CD4-positive, alpha-beta T cell (primary cell): ENCODE data around the gene INTS4. TPM values are rescaled to one million over a fixed set of nuclear protein-coding genes. Genes with fewer than 3 reads are reported as not detected.
"Not testable (repeated sequence)": the region's sequence is repeated elsewhere in the genome, so short reads cannot be mapped to it uniquely, and the experiment has no call there.

ENCODE experiments used
- ATAC-seq: fragments of 200-7000 bp; cut with Tn5 transposase; one replicate; pipeline ENCODE4 v1.10.0; 2022; ENCODE audit warnings: mild to moderate bottlenecking; ENCODE audit not compliant: poor library complexity
- CTCF ChIA-PET: fragments of 350-600 bp; sonication (Branson Sonifier 250); formaldehyde crosslinking; loops from one replicate; lab custom pipeline; 2021; ENCODE audit warnings: antibody characterized with exemption, inconsistent platforms; lab: Charles Lee
- POLR2A ChIA-PET: fragments of 350-600 bp; sonication (Branson Sonifier 250); formaldehyde crosslinking; loops from one replicate; lab custom pipeline; 2021; ENCODE audit warnings: antibody characterized with exemption, inconsistent platforms; lab: Charles Lee
- DNase-seq, 14 experiments: peaks; one replicate each; pipeline ENCODE4 v3.0.0-alpha.2; 2013 to 2020; ENCODE audit warnings: mixed read lengths in 2 of 14
- H3K27ac ChIP-seq, 2 donors: one replicate each; pipeline versions ENCODE4 v1.5.1 to v1.7.0; 2013; ENCODE audit warnings: low read length in 2 of 2, low read depth in 1 of 2, mild to moderate bottlenecking in 1 of 2
- H3K27me3 ChIP-seq, 2 experiments: 1 replicate in 1 of 2; 2 replicates in 1 of 2; pipeline versions ENCODE4 v1.6.1 to v1.7.0; 2013; ENCODE audit warnings: low read length in 2 of 2, control low read depth in 1 of 2, mild to moderate bottlenecking in 1 of 2, moderate library complexity in 1 of 2; ENCODE audit not compliant: insufficient read depth in 2 of 2, control insufficient read depth in 1 of 2
- H3K36me3 ChIP-seq: one replicate; pipeline ENCODE4 v1.6.1; 2013; ENCODE audit warnings: low read length, control low read depth; ENCODE audit not compliant: insufficient read depth
- H3K4me1 ChIP-seq: one replicate; pipeline ENCODE4 v1.6.1; 2013; ENCODE audit warnings: low read length, control low read depth; ENCODE audit not compliant: insufficient read depth
- H3K4me3 ChIP-seq: one replicate; pipeline ENCODE4 v1.5.1; 2013; ENCODE audit warnings: mild to moderate bottlenecking, low read length, moderate library complexity
- H3K9me3 ChIP-seq, 2 experiments: 1 replicate in 1 of 2; 2 replicates in 1 of 2; pipeline versions ENCODE4 v1.6.1 to v1.7.0; 2013; ENCODE audit warnings: low read length in 2 of 2, mild to moderate bottlenecking in 2 of 2, control low read depth in 1 of 2, moderate library complexity in 1 of 2; ENCODE audit not compliant: control insufficient read depth in 1 of 2, insufficient read depth in 1 of 2
- H3K27ac Mint-ChIP-seq: one replicate; pipeline ENCODE4 v1.8.0; 2020; ENCODE audit warnings: mixed read lengths
- H3K27me3 Mint-ChIP-seq: one replicate; pipeline ENCODE4 v1.8.0; 2021; ENCODE audit warnings: mixed read lengths
- H3K36me3 Mint-ChIP-seq: one replicate; pipeline ENCODE4 v1.8.0; 2021; ENCODE audit warnings: low read depth, mixed read lengths
- H3K4me1 Mint-ChIP-seq: one replicate; pipeline ENCODE4 v1.8.0; 2021; ENCODE audit warnings: low read depth, mixed read lengths
- H3K4me3 Mint-ChIP-seq: one replicate; pipeline ENCODE4 v1.8.0; 2020; ENCODE audit warnings: mild to moderate bottlenecking, mixed read lengths
- H3K9me3 Mint-ChIP-seq: one replicate; pipeline ENCODE4 v1.8.0; 2020; ENCODE audit warnings: mixed read lengths
- CTCF ChIP-seq: fragments of 200-600 bp; IDR thresholded peaks from one replicate; pipeline ENCODE4 v1.8.0; 2022; ENCODE audit warnings: antibody characterized with exemption, mild to moderate bottlenecking
- intact Hi-C, 2 experiments: fragments of 100-400 bp; cut with DNase I in 1 of 2; cut with micrococcal nuclease in 1 of 2; formaldehyde crosslinking; loops; one replicate each; pipeline versions ENCODE4 v1.15.1 to v1.9.0; 2023 to 2025; cut with DNase I, micrococcal nuclease
- total RNA-seq, 174 experiments: library from RNA in 2 of 174; stranded (reverse) in 2 of 174; gene quantifications; one replicate each; pipeline ENCODE4 v1.2.3 and lab custom pipeline; 2021 to 2026

The INTS4 gene
- total RNA-seq, 2 experiments from 2014 or later, result 46.5 to 49.2 TPM

GRCh38 chr11:77917713-77918112 lies 76.8 kb downstream of the INTS4 start:
- DNase-seq, H3K9me3 ChIP-seq, intact Hi-C loops, H3K4me3 Mint-ChIP-seq, H3K4me1 Mint-ChIP-seq, H3K27ac Mint-ChIP-seq, H3K27me3 ChIP-seq, CTCF ChIA-PET, H3K4me3 ChIP-seq, ATAC-seq, H3K27ac ChIP-seq, H3K4me1 ChIP-seq, H3K27me3 Mint-ChIP-seq, POLR2A ChIA-PET, H3K9me3 Mint-ChIP-seq: not testable (repeated sequence)
- H3K36me3 ChIP-seq, result peaks cover 15% of the 10 kb centered on the region
- peaks cover 64% of the 10 kb centered on the region for H3K36me3 Mint-ChIP-seq

DNA sequence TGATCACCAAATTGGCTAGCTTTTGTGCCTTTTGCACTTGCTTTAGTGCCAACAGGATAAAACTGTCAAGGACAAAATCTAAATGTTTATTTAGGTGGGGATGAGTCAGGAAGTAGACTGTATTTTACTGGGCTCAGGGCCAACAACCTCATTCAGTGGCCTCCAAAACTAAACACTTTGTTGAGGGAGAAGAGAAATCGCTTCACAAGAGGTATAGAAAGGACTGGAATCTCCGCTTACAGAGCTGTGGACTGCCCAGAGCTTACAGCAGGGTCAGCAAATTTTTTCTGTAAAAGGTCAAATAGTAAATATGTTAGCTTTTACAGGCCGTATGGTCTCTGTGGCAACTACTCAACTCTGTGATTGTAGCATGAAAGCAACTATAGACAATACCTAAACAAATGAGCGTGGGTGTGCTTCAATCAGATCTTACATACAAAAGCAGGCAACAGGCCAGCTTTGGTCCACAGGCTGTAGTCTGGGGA lies 80.1 kb downstream of the INTS4 start:
- DNase-seq, POLR2A ChIA-PET, H3K4me3 ChIP-seq, ATAC-seq, intact Hi-C loops, H3K27me3 Mint-ChIP-seq, H3K27me3 ChIP-seq, H3K4me1 ChIP-seq, H3K27ac ChIP-seq, H3K4me3 Mint-ChIP-seq, H3K4me1 Mint-ChIP-seq, CTCF ChIA-PET, H3K9me3 Mint-ChIP-seq, H3K9me3 ChIP-seq, H3K27ac Mint-ChIP-seq: not testable (repeated sequence)
- peaks cover 69% of the 10 kb centered on the region for H3K36me3 Mint-ChIP-seq
- H3K36me3 ChIP-seq, result peaks cover 17% of the 10 kb centered on the region

- ATAC-seq, H3K27me3 ChIP-seq, H3K9me3 Mint-ChIP-seq, H3K27ac Mint-ChIP-seq, H3K9me3 ChIP-seq, H3K27me3 Mint-ChIP-seq, intact Hi-C loops, H3K4me3 Mint-ChIP-seq, H3K27ac ChIP-seq, H3K4me3 ChIP-seq, CTCF ChIA-PET, H3K4me1 Mint-ChIP-seq, DNase-seq, POLR2A ChIA-PET, H3K4me1 ChIP-seq: not testable (repeated sequence)
- peaks cover 20% of the 10 kb centered on the region for H3K36me3 ChIP-seq
- peaks cover 69% of the 10 kb centered on the region for H3K36me3 Mint-ChIP-seq
These were observed 80.7 kb downstream of the INTS4 start for GRCh38 chr11:77913608-77914306.

- intact Hi-C loops, H3K27ac Mint-ChIP-seq, H3K4me1 Mint-ChIP-seq, H3K9me3 Mint-ChIP-seq, H3K27me3 ChIP-seq, H3K4me3 ChIP-seq, H3K4me3 Mint-ChIP-seq, DNase-seq, H3K27ac ChIP-seq, H3K9me3 ChIP-seq, POLR2A ChIA-PET, H3K4me1 ChIP-seq, H3K27me3 Mint-ChIP-seq, CTCF ChIA-PET, ATAC-seq: not testable (repeated sequence)
- peaks cover 25% of the 10 kb centered on the region for H3K36me3 ChIP-seq
- peaks cover 73% of the 10 kb centered on the region for H3K36me3 Mint-ChIP-seq
These were observed 83.6 kb downstream of the INTS4 start for GRCh38 chr11:77910828-77911227.

DNA sequence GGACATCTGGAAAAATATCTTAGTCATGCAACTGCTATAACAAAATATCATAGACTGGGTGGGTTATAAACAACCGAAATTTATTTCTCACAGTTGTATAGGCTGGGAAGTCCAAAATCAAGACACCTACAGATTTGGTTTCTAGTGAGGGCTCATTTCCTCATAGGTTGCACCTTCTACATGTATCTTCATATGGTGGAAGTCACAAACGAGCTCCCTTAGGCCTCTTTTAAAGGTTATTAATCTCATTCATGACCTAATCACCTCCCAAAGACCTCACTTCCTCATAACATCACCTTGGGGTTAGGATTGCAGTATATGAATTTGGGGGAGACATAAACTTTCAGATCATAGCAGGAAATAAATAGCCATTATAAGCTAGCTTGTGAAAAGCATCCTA lies 85.2 kb downstream of the INTS4 start:
- ATAC-seq (no peak), DNase-seq (no peak)
- no peak overlapping the region for H3K27ac ChIP-seq
- no peaks in the 10 kb centered on the region for H3K4me1 ChIP-seq
- intact Hi-C loops, result no loop called here
- no peak overlapping the region for H3K4me3 Mint-ChIP-seq
- no peak overlapping the region for H3K27ac Mint-ChIP-seq
- H3K4me3 ChIP-seq, result no peak overlapping the region
- CTCF ChIA-PET, result no interaction called here
- H3K4me1 Mint-ChIP-seq, result no peaks in the 10 kb centered on the region
- TF ChIP-seq CTCF, result no peak
- peaks cover 22% of the 10 kb centered on the region for H3K36me3 ChIP-seq
- H3K9me3 ChIP-seq, result no peaks in the 10 kb centered on the region
- peaks cover 69% of the 10 kb centered on the region for H3K36me3 Mint-ChIP-seq
- no peaks in the 10 kb centered on the region for H3K27me3 Mint-ChIP-seq
- H3K9me3 Mint-ChIP-seq, result no peaks in the 10 kb centered on the region
- POLR2A ChIA-PET, result no interaction called here
- no peaks in the 10 kb centered on the region for H3K27me3 ChIP-seq
